Stimulated activated CD4-positive, alpha-beta T cell treated with anti-CD3 and anti-CD28 coated beads, Interleukin-2, amount 100 ng/mL, for 4 hours (primary cell): ENCODE data around the gene MED15.
"Not testable (repeated sequence)": the region's sequence is repeated elsewhere in the genome, so short reads cannot be mapped to it uniquely, and the experiment has no call there.

Experiments
- DNase-seq: peaks from one replicate; pipeline ENCODE4 v3.0.0-alpha.2; 2020; ENCODE audit warnings: low read depth

MED15 gene

DNA sequence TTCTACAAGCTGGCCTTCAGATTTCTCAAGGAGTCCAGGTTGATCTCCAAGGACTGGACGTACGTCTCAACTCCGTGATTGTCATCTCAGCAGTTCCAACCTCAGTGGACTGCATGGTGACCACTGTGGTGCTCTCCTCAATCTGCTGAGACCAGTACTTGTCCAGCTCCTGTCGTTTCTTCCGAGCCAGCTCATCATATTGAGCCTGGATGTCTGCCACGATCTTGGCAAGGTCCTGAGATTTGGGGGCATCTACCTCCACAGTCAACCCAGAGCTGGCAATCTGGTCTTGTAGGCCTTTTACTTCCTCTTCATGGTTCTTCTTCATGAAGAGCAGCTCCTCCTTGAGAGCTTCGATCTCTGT lies 24.3 kb upstream of the MED15 start:
- not testable (repeated sequence) for DNase-seq

DNA sequence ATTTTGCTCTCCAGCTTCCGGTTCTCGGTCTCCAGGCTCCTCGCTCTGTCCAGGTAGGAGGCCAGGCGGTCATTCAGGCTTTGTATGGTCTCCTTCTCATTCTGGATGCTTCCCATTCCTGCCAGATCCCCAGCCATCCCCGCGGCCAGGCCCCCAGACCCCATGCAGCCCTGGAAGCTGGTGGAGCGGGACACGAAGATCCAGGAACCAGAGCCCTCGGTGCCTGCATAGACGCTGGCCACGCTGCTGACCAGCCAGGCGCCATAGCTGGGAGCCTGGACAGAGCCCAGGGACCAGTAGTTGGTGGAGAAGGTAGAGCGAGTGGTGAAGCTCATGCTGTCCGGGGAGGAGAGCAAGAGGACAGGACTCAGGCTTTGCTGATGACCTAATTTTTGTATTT lies 23.6 kb upstream of the MED15 start:
- DNase-seq, result no peak

DNA sequence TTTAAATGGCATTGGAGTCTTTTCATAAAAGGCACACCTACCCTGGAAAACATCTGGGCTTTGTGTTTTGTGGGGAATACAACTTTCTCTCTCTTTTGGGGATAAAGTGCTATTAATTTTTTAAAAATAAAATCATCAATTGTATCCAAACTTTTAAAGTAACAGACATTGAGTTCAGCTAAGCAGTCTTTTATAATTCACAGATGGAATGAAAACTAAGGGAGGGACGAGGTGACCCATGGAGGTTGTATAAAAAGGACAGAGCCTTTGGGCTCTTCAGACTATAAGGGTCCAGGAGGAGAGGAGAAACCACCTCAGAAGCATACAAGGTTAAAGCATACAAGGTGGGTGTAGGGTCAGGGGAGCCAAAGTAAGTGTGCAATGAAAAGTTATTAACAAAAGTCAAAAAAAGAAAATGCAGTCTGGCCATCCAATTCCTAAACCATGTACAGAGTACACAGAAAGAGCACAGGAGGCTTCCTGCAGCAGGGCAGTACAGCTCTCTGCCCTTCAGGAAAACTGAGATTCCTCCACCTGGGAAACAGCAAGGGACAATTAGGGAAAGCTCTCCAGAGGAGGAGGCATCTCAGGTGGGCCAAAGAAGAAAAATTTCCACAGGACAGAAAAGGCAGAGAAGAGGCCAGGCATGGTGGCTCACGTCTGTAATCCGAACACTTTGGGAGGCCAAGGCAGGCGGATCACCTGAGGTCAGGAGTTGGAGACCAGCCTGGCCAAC lies 22.3 kb upstream of the MED15 start:
- no peak for DNase-seq

DNA sequence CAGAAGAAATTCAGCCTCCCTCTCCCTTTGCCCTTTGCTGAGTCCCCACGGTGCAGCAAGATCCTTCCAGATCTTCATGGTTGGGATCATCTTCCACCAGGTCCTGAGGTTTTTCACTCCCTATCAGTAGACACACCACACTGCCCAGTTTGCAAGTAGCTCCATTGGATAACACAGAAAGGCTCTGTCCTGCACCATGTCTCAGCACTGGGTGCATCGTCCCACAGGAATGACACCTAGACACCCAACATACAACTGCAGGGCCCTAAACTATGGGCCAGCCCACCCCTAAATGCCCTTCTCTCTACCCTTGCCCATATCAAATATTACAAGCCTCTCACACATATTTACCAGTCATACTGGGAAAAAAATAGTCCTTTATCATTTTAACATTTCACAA lies 21.2 kb upstream of the MED15 start:
- DNase-seq, result no peak

DNA sequence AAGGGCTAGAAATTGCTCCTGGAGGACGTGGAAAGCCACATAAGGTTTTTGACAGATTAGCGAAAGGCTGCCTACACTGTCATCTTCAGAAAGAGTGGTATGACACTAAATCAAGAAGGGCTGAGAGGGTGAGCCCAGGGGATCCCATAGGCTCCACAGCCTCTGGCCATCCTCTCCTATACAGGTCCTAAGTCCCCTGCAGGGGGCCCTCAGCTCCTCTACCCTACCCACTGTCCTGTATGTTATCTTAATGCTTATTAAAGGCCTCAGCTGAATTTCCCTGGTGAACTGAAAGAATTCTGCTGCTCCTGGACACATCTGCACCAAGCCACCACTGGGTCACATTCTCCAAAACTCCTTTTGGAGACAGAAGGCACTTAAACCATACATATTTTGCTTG lies 19.7 kb upstream of the MED15 start:
- DNase-seq, result no peak

DNA sequence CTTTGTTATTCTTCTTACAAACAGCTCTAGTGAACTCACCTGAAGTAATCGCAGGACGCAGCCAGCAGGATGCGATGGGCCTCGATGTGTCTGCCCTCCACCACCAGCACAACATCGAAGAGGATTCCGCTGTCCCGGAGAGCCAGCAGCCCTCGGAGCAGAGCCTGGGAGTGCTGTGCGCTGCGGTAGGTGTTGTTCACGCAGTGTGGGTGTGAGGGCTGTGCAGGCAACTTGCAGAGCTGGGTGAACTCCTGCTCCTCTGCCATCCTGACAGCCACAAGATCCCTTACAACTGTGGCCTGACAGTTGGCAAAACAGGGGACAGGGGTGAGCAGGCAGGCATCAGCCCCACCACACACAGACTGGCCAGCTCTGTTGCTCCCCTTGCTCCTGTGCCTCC lies 18.5 kb upstream of the MED15 start:
- no peak for DNase-seq

DNA sequence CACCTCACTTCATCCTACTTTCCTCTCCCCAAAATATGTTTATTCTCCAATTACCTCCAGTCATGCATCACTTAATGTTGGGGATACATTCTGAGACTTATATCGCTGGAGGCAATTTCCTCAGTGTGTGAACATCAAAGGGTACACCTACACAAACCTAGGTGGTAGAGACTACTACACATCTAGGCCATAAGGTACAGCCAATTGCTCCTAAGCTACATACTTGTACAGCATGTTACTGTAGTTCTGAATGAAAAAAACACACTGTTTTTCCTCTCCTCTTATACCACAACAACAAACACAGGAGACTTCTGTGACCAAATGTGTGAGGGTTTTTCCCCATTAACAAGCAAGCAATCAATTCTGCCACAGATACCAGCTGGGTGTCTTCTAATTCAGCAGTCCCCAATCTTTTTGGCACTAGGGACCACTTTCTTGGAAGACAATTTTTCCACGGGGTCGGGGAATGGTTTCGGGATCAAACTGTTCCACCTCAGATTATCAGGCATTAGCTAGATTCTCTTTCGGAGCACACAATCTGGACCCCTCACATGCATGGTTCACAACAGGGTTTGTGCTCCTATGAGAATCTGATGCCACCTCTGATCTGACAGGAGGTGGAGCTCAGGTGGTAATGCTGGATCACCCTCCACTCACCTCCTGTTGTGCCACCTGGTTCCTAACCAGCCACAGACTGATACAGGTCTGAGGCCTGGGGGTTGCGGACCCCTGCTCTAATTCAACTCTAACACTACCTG lies 17.0 kb upstream of the MED15 start:
- no peak for DNase-seq

DNA sequence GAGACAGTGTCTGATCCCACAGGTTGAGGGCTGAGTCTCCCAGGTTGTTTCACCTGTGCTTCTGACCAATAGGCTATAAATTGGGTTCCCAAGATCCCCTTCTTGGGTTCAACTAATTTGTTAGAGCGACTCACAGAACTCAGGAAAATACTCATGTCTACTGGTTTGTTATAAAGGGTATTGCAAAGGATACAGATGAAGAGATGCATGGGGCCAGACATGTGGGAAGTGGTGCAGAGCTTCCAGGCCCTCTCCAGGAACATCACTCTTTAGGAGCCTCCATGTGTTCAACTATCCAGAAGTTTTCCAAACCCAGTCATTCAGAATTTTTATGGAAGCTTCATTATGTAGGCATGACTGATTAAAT lies 16.5 kb upstream of the MED15 start:
- DNase-seq, result no peak

DNA sequence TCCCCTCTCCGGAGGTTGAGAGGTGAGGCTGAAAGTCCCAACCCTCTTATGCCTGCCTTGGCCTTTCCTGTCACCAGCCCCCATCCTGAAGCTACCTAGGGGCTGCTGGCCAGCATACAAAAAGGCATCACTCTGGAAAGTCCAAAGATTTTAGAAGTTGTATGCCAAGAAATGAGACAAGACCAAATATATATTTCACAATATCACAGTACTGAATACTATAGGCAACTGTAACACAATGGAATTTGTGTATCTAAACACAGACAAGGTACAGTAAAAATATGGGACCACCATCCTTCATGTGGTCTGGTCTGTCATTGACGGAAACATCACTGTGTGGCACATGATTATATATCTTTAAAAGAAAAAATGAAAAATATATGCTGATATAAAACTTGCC lies 16.1 kb upstream of the MED15 start:
- no peak for DNase-seq

DNA sequence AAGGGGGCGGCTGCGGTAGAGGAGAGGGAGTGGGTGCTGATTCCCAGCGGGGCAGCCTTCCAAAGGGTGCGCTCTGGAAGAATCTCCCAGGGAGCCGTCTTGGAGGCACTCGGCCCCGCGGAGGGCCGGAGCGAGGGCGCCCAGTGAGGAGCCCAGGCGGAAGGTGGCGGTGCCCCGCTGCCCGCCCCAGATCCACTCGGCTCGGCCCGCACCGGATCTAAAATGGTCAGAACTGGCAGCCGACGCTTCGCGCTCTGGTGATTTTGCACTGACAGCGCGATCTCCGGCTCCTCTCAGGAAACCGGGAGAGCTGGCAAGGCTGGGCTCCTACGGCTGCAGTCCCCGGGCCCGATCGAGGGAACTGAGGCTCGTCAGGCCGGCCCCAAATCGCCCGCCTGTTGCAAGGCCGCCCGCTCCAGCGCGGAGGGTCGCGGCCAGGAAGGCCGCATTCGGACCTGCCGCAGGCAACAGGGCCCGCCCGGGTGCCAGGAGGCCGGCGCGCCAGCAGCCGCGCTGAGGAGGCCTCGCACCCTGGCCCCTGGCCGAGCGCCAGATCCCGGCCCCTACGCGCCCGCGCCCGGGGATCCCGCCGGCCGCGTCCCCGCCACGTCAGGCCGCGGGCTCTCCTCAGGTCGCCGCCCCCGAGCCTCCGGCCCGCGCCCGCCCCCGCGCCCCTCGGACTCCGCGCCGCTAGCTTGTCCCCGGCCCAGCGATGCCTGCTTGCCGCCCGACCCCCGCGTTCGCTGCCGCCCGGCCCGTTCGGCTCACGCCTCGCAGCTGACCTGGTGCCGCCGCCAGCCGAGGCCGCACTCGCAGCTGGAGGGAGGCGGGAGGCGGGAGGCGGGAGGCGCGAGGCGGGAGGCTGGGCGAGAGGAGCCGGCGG lies 12.2 kb upstream of the MED15 start, which contains the start of gene KLHL22:
TSS of gene KLHL22 (minus strand) at position 818 of the 883 bp plus-strand sequence. CDS start 6,584 bp downstream, outside the sequence.
- DNase-seq, result no peak

DNA sequence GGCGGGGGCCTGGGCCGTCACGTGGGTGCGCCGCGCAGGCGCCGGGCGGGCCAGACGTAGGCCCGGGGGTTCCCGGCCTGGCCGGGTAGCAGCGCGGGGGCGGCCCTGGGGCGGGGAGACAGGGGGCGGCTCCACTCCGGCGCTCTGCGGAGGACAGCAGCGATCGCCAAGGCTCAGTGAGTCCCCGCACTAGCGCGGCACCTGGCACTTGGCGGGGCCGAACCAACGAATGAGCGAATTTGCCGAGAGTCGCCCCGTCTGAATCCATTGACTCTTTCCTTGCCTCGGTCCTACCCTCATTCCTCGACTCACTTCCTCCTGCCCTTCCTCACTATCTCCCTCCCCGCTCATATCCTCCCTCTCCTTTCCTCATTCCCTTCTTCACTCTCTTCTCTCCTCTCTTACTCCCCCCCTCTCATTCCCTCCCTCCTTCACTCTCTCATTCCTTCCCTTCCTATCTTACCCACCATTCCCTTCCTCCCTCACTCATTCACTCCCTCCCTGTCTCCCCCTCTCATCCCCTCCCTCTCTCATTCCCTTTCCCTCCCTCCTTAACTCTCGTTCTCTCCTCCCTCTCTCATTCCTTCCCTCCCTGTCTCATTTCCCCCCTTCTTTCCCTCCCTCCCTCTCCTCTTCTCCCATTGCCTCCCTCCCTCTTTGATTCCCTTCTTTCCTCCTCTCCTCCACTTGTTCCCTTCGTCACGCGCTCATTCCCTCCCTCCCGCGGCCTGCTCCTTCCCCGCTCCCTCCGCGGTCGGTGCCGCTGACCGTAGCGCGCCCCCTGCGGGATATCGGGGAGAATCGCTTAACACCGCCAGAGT lies 11.3 kb upstream of the MED15 start:
- peak; percentile 92 for DNase-seq

DNA sequence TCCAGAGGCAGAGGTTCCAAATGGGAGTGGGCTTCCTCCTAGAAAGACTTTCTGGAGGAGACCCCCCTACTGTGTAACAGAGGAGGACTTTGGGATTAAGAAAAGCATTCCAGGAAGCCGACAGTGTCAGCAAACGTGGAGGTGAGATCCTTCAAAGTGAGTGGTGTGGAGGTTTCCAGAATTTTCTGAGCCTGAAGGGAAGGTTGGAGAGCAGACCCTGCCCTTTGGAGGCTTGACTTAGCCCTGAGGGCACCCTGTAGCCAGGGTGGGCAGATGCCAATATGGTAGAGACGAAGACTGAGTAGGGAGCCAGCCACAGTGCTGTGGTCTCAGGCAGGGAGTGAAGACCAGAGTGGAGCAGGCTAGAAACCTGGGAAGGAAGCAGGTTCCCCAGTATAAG lies 10.0 kb upstream of the MED15 start:
- no peak for DNase-seq

DNA sequence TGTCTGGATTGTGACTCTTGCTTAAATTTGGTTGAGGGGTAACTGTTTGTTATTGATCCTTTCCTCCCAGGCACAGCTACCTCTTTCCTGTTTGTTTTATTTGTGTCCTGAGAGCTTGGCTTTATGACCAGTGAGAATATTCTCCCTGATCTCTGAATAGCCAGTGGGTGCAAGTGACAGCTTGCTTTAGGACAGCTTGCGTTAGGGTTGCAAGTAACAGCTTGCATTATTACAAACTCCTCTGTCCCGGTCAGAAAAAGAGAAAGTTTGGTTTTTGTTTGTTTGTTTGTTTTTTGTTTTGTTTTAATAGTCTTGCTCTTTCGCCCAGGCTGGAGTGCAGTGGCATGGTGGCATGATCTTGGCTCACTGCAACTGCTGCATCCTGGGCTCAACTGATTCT lies 8.5 kb upstream of the MED15 start:
- DNase-seq, result no peak

DNA sequence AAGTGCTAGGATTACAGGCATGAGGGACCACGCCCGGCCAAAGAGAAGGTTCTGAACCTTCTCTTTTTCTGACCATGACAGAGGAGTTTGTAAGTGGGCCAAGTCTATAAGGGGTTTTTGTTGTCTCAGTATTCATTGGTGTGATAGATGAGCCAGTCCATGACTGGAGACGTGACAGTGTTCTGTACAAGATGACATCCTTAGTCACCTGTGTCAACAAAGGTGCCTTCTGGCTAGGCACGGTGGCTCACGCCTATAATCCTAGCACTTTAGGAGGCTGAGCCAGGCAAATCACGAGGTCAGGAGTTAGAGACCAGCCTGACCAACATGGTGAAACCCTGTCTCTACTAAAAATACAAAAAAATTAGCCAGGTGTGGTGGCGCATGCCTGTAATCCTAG lies 7.6 kb upstream of the MED15 start:
- no peak for DNase-seq

DNA sequence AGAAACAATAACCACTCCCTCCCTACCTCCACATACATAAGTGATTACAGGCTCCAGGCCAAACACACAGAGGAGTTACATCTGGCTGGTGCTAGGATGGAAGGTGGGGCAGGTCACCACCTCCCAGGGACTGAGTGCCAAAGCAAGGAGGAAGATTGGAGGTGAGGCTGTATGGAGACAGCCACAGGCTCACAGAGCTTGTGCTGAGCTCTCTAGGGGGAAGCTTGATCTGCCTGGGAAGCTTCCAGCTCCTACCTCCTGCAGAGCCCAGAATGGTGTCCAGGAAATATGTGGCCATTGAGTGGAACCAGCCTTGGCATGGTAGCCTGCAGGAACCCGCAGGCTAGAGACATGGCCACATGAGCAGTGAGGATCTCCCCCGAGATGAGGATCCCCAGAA lies 3.6 kb upstream of the MED15 start:
- no peak for DNase-seq

DNA sequence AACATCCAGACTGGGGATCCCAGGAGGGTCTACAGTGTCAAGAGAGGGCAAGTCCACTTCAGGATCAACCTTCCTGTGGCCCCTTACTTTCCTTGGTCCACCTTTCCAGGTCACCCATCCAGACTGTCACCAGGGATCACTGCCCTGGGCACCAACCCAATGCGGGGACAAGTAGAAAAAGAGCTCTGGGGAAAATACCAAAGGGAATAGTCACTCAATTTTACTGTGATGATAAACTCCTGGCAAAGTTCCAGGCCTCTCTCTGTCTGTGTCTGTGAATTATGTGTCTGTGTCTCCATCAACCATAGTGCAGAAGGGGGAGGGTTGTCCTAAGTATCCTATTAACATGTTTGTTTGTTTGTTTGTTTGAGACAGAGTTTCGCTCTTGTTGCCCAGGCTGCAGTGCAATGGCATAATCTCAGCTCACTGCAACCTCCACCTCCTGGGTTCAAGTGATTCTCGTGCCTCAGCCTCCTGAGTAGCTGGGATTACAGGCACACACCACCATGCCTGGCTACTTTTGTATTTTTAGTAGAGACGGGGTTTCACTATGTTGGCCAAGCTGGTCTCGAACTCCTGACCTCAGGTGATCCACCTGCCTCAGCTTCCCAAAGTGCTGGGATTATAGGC lies 3.0 kb upstream of the MED15 start:
- not testable (repeated sequence) for DNase-seq

DNA sequence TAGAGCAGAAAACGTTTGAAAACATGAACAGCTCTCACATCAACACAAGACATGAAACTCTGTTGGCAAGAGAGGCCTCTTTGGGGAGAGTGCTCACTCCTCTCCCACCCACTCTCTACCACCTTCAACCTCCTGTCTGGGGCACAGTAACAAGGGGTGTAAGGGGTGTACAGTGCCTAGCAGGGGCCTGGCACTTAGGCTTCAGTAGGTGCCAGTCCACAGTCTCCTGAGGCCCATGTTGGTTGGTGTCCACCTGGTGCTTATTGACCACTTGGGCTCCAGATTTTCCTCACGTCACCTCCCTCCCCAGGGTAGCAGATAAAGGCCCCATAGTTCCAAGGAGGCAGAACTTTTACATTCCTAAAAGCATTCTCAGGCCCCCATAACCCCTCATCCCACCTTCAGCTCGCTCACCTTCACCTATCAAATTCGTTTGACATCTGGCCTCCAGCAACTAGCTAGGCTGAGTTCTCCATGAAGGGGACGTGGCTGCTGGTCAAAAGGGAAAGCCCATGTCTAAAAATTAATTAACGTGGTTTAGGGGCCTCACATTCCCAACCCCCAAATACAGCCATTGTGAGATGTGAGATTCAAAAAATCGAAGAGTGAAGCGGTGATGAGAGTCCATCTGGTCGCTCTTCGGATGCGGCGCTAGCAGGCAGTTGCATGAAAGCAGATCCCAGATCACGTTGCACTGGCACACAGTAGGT lies 712 bp upstream of the MED15 start:
- DNase-seq, result no peak

DNA sequence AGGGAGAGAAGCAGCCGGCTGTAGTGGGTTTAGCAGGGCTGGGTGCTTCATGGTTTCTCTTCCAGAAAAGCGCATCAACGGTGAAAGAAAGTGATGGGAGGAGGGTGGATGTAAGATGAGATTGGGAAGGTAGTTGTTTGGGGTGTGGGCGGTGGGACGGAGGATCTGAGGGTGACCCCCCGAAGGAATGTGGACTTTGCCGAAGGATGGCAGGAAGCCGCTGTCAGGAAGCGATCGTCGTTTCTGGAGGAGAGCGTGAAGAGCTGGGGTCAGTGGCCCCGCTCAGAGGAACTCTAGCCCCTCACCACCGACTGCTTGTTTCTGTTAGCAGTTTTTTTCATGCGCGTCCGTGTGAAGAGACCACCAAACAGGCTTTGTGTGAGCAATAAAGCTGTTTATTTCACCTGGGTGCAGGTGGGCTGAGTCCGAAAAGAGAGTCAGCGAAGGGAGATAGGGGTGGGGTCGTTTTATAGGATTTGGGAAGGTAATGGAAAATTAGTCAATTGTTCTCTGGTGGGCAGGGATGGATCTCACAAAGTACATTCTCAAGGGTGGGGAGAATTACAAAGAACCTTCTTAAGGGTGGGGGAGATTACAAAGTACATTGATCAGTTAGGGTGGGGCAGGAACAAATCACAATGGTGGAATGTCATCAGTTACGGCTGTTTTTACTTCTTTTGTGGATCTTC lies 801 bp downstream of the MED15 start:
- DNase-seq, result not testable (repeated sequence)

DNA sequence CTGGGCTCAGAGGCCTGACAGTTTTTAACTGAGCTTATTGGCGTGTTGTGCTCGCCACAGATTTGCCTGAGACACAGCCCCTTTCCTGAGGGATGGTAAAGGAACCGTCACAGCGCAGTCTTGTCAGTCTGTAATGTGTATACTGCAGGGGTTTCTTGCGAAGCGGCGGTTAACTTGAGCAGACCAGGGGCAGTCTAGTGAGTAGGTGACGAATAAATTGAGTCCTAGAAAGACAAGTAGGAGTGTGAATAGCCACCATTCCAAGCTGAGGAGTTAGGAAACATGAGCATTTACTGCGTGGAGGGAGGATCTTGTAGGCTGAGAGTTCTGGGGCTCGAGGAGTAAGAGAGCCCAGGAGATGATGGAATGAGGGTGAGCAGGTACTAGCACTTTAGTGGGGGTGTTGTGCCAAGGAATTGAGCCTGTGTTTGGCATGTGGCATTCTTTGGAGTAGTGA lies 1.4 kb downstream of the MED15 start:
- DNase-seq, result no peak
